Measurements from ENCODE around the gene MYH10.
"Not testable (repeated sequence)": the region's sequence is repeated elsewhere in the genome, so short reads cannot be mapped to it uniquely, and the experiment has no call there.

Gene MYH10

GRCh38 chr17:8542599-8543502 is 87.7 kb downstream of the MYH10 start:
- no peak for FAIRE-seq

GRCh38 chr17:8539976-8540375 is 90.5 kb downstream of the MYH10 start:
- not testable (repeated sequence) for FAIRE-seq

DNA sequence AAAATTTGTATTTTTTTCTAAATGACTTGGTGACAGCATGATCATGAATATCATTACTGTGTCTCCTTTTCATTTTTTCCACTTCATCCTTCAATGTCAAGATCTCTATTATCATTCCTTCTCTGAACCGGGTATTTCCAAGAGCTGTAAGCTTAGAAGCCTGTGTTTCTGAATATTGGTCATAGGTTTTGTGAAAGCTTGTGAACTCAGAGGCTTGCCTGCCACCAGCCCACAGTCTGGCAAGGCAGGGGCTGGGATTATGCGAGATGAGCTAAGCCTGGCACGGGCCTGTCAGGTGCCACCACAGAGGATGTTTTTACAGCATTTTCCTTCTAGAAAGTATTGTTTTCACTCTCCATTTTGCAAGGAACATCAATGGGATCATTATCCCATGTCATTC is 92.8 kb downstream of the MYH10 start:
- FAIRE-seq = no peak

- no peak for FAIRE-seq
Observed at GRCh38 chr17:8534498-8535188, 95.9 kb downstream of the MYH10 start.

DNA sequence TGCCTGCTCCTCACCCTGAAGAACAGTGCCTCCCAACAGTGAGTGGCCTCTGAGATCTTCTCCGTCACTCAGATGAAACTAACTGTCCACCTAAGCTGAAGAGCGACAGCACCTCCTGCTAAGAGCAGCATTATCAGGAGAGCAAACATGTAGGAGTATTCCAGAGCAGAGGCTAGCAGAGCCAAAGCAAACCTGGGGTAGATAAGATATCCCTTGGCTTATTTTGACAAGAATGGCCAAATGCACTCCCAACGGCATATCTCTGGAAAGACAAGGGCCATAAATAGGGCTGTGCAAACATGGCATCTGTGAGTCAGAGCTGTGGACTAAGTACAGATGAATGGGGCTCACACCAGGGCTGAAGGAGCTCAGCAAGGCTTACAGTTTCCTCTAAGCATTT is 98.5 kb downstream of the MYH10 start:
- no peak for FAIRE-seq

DNA sequence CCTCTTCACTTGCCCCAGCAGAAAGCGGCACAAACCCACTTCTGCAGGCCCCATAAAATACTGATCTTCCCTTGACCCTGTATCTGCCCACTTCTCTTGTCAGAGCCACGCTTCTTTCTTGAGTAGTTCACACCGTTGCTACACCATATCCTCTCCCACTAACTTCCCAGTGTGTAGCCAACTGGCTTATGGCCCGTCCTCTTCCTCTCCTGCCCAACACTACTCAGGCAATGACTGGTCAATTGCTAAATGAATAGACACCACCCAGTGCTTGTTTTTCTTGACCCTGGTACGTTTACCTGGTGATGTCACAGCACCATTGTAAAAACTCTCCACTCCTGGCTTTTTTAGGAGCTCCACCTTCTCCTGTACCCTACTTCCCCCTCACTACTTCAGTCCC is 107.9 kb downstream of the MYH10 start:
- no peak for FAIRE-seq

DNA sequence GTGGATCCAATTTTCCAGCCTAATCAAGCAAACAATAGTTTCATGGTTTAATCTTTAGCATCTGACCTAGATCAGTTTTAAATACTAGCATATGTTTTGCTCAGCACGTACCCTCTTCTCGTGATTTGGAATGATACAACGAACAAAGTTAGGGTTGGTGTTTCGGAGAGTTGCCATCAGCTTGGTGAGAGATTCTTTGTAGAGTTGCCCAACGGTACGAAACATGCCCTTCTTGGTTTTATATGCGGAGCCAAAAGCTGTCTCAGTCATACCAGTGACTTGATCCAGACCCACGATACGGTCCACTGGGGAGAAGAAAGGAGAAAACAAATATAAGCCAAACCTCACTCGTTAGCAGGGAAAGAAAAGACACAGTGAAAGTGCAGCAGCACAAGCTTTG is 109.5 kb downstream of the MYH10 start:
- no peak for FAIRE-seq

DNA sequence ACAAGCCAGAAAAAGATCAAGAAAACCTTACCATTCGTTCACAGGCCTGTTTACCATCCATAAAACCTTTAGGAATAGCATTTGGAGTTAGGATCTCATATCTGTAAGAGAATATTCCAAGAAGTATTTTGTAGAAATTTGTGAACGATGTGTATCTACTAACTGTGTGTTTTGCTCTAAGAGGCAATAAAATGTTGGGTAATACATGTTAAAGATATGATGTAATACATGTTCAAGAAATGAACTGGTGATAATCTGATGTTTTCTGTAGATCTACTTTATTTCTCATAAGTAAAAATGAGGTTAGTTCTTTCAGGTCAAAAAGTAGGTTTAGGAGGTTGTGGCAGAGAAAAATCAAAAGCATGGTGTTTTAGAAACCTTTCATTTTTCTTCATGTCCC is 111.7 kb downstream of the MYH10 start:
- no peak for FAIRE-seq

DNA sequence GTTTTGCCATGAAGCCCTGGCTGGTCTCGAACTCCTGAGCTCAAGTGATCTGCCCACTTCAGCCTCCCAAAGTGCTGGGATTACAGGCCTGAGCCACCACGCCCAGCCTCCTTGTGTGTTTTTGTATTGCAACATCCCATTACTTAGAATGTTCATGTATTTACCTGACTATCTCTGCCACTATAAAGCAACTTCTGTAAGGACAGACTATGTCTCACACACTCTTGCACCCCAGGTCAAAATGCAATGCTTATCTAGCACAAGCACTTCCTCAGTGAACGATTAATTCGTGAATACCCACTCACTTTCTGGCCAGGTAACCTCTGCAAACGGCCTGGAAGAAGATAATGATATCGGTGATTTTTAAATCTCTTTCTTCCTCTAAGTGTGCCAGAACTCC is 112.2 kb downstream of the MYH10 start:
- FAIRE-seq = no peak

GRCh38 chr17:8514801-8515200 is 115.7 kb downstream of the MYH10 start:
- FAIRE-seq = no peak

GRCh38 chr17:8506145-8506544 is 124.4 kb downstream of the MYH10 start:
- FAIRE-seq = no peak

GRCh38 chr17:8504460-8505207 is 125.9 kb downstream of the MYH10 start:
- FAIRE-seq = no peak

- no peak for FAIRE-seq
Observed at GRCh38 chr17:8503807-8504206, 126.7 kb downstream of the MYH10 start.

GRCh38 chr17:8503368-8503767 is 127.2 kb downstream of the MYH10 start:
- no peak for FAIRE-seq

DNA sequence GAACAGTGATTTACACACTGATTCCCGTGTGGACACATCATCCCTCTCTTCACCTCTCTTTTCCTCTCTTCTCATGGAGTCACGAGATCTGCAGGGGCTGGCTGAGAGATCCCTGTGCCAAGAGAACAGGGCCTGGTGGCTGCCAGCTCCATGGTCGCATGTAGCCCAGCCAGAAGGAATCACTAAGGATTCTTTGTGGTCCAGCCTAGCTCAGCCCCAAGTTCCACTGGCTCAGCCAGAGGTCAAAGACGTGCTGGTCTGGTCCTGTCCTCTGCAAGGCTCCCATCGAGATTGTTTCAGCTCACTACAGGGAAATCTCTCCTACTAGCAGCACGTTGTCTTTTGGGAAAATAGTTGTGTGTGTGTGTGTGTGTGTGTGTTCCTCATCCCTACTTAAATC is 128.4 kb downstream of the MYH10 start:
- FAIRE-seq = no peak

DNA sequence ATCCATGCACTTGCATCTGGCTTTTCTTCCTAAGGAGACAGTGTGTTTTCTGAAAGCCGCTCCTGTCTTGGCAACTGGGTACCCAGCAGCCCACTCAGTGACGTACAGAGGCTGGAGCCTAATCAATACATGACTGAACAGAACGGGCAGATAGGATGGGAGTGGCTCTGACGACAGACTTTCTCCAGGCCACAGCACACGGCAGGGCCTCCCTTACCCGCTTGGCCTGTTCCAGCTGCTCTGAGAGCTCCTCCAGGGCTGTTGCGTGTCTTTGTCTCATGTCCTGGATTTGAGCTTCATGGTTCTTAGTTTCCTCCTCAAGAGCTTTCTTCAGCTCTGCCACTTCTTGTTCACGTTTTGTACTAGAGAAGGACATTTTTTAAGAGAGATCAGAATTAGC is 129.9 kb downstream of the MYH10 start:
- FAIRE-seq = no peak

- FAIRE-seq = no peak
Observed at GRCh38 chr17:8499614-8500013, 130.9 kb downstream of the MYH10 start.

DNA sequence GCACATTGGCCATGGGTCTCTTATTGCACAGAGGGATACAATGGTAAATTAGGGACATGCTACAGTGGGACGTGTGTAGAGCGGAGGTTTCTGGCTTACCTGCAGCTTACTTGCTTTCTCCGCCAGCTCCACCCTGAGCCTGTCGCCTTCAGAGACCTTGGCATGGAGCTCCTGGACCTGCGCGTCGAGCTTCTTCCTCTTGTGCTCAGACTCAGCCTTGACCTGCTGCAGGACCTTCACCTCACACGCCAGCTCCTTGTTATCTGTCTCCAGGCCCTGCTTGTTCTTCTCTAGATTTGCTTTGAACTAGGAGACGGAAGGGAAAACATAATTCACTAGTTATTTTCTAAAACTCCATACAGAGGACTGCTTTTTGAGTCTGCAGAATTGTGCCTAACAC is 131.4 kb downstream of the MYH10 start:
- FAIRE-seq = no peak

- no peak for FAIRE-seq
Observed at GRCh38 chr17:8496081-8496480, 134.4 kb downstream of the MYH10 start.

DNA sequence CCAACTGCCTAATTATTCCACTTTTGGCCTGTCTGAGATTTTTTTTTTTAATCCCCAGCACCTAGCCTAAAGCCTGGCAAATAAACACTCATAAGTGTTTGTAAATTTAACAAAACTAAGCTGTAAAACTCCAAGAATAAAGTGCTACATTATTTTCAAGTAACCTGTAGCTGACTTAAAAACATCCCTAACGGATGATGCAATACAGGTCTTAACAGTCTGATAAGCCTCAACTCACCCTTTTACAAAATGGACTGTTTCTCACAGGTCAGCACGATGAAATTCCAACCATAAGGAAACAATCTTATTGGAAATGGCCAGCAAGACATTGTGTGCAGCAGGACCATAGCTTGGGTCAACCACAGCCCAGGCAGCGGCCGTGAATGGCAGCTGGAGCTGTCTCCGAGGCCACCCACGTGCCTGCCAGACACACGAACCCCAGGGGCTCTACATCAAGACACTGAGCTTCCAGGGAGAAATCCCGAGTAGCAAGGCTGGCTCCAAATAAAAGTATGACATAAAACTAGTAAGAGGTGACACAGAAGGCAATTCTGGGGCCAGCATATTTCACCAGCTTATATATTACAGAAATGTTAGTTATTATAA is 135.9 kb downstream of the MYH10 start:
- no peak for FAIRE-seq

DNA sequence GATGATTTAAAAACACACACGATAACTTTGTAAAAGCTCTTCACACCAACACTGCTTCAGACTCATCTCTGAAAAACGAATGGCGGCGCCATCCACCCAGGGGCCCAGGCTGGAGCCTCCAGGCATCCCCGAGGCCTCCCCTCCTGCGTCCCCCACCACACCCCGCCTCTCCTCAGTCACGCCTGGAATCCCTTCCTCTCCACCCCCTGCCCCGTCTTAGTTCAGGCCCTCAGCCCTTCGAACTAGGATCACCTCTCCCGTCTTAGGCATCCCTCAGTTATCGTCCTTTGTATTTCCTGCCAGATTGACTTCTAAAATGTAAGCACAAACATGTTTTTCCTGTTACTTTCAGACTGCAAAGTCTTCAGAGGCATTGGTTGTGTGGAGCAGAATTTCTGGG is 136.5 kb downstream of the MYH10 start:
- no peak for FAIRE-seq

- no peak for FAIRE-seq
Observed at GRCh38 chr17:8492121-8492520, 138.4 kb downstream of the MYH10 start.

All from A204.1 (cell line).